ENCODE measurements around the gene NBPF12.
"Not testable (repeated sequence)": the region's sequence is repeated elsewhere in the genome, so short reads cannot be mapped to it uniquely, and the experiment has no call there.

- TF ChIP-seq CTCF, POLR2A (IDR thresholded peaks at IDR 0.05): not testable (repeated sequence)
Observed at GRCh38 chr1:146985855-146986254, 47.7 kb downstream of the NBPF12 start.

Measured in testis (tissue), 2 donors.